Measurements from ENCODE around the gene CAMKV.

DNA sequence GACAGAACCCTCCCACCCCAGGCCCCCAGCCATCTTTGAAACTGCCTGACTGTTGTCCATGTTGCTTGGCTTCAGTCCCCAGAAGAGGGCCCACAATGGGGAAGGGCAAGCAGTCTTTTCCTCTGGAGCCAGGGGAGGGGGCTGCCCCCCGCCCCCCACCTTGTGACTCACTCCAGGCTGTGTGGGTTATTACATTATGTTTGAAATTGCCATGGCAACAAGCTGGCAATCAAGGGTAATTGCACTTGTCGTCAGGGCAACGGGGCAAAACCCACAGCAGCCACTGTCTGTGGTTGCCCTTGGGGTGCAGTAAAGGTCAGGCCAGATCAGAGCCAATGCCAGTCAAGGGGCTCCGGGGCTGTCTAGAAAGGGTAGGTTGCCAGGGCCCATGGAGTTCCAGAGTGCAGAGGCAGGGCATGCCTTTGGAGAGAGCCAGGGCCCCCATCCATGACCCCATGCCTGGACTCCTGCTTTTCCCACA, 3.1 kb upstream of the CAMKV start:
- TF ChIP-seq, protein P1, sequence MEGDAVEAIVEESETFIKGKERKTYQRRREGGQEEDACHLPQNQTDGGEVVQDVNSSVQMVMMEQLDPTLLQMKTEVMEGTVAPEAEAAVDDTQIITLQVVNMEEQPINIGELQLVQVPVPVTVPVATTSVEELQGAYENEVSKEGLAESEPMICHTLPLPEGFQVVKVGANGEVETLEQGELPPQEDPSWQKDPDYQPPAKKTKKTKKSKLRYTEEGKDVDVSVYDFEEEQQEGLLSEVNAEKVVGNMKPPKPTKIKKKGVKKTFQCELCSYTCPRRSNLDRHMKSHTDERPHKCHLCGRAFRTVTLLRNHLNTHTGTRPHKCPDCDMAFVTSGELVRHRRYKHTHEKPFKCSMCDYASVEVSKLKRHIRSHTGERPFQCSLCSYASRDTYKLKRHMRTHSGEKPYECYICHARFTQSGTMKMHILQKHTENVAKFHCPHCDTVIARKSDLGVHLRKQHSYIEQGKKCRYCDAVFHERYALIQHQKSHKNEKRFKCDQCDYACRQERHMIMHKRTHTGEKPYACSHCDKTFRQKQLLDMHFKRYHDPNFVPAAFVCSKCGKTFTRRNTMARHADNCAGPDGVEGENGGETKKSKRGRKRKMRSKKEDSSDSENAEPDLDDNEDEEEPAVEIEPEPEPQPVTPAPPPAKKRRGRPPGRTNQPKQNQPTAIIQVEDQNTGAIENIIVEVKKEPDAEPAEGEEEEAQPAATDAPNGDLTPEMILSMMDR (IDR thresholded peaks at IDR 0.05; ENCODE audit: insufficient read depth, low read length): no peak
- TF ChIP-seq, protein P2, sequence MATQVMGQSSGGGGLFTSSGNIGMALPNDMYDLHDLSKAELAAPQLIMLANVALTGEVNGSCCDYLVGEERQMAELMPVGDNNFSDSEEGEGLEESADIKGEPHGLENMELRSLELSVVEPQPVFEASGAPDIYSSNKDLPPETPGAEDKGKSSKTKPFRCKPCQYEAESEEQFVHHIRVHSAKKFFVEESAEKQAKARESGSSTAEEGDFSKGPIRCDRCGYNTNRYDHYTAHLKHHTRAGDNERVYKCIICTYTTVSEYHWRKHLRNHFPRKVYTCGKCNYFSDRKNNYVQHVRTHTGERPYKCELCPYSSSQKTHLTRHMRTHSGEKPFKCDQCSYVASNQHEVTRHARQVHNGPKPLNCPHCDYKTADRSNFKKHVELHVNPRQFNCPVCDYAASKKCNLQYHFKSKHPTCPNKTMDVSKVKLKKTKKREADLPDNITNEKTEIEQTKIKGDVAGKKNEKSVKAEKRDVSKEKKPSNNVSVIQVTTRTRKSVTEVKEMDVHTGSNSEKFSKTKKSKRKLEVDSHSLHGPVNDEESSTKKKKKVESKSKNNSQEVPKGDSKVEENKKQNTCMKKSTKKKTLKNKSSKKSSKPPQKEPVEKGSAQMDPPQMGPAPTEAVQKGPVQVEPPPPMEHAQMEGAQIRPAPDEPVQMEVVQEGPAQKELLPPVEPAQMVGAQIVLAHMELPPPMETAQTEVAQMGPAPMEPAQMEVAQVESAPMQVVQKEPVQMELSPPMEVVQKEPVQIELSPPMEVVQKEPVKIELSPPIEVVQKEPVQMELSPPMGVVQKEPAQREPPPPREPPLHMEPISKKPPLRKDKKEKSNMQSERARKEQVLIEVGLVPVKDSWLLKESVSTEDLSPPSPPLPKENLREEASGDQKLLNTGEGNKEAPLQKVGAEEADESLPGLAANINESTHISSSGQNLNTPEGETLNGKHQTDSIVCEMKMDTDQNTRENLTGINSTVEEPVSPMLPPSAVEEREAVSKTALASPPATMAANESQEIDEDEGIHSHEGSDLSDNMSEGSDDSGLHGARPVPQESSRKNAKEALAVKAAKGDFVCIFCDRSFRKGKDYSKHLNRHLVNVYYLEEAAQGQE (IDR thresholded peaks at IDR 0.05; ENCODE audit: insufficient replicate concordance, low read depth): no peak
